Type B pancreatic cell (in vitro differentiated cells): ENCODE measurements around the gene CAMK2A. TPM values are rescaled to one million over a fixed set of nuclear protein-coding genes. Genes with fewer than 3 reads are reported as not detected.
A peak's percentile ranks its signal among the peaks of the same experiment; 100 is the strongest.

ENCODE experiments used
- DNase-seq: peaks from one replicate; pipeline ENCODE4 v3.0.0; 2021; ENCODE audit warnings: mixed read lengths; ENCODE audit not compliant: unreplicated experiment; ENCODE audit errors: extremely low spot score
- H3K27ac Mint-ChIP-seq: 2 replicates; pipeline ENCODE4 v1.8.0; 2021; ENCODE audit warnings: mild to moderate bottlenecking, mixed read lengths
- H3K27me3 Mint-ChIP-seq: 2 replicates; pipeline ENCODE4 v1.8.0; 2021; ENCODE audit warnings: mixed read lengths
- H3K36me3 Mint-ChIP-seq: 2 replicates; pipeline ENCODE4 v1.8.0; 2021; ENCODE audit warnings: mixed read lengths
- H3K4me1 Mint-ChIP-seq: one replicate; pipeline ENCODE4 v1.8.0; 2021; ENCODE audit warnings: mixed read lengths; ENCODE audit not compliant: unreplicated experiment
- H3K4me3 Mint-ChIP-seq: 2 replicates; pipeline ENCODE4 v1.8.0; 2021; ENCODE audit warnings: mild to moderate bottlenecking, mixed read lengths
- H3K9me3 Mint-ChIP-seq: 2 replicates; pipeline ENCODE4 v1.8.0; 2021; ENCODE audit warnings: mixed read lengths
- CTCF ChIP-seq: fragments of 200-600 bp; sonication (generic); conservative IDR thresholded peaks from 2 replicates; pipeline ENCODE4 v1.5.0; 2021; ENCODE audit warnings: antibody characterized with exemption, mild to moderate bottlenecking
- total RNA-seq: library from RNA; stranded (reverse); gene quantifications from 2 replicates; pipeline ENCODE4 v1.2.1, GENCODE V29; 2021; ENCODE audit warnings: low replicate concordance

The CAMK2A gene
- total RNA-seq, 1 donor from 2014 or later: 3.7 TPM

- H3K27me3 Mint-ChIP-seq: peaks cover 9% of the 10 kb centered on the region
- TF ChIP-seq CTCF: no peak
- H3K36me3 Mint-ChIP-seq: no peaks in the 10 kb centered on the region
- no peaks in the 10 kb centered on the region for H3K9me3 Mint-ChIP-seq
- no peak for DNase-seq
- no peak overlapping the region for H3K4me3 Mint-ChIP-seq
- peaks cover 26% of the 10 kb centered on the region for H3K4me1 Mint-ChIP-seq
- no peak overlapping the region for H3K27ac Mint-ChIP-seq
These were observed 5.6 kb upstream of the CAMK2A start for GRCh38 chr5:150295172-150295634.

- peaks cover 22% of the 10 kb centered on the region for H3K4me1 Mint-ChIP-seq
- no peak for TF ChIP-seq CTCF
- H3K27ac Mint-ChIP-seq: no peak overlapping the region
- H3K27me3 Mint-ChIP-seq: peaks cover 4% of the 10 kb centered on the region
- H3K4me3 Mint-ChIP-seq: no peak overlapping the region
- DNase-seq: no peak
- H3K36me3 Mint-ChIP-seq: no peaks in the 10 kb centered on the region
- H3K9me3 Mint-ChIP-seq: no peaks in the 10 kb centered on the region
These were observed 5.0 kb upstream of the CAMK2A start for GRCh38 chr5:150294551-150295071.

- H3K9me3 Mint-ChIP-seq: no peaks in the 10 kb centered on the region
- H3K27ac Mint-ChIP-seq: no peak overlapping the region
- TF ChIP-seq CTCF: no peak
- no peak overlapping the region for H3K4me3 Mint-ChIP-seq
- no peak for DNase-seq
- H3K4me1 Mint-ChIP-seq: peaks cover 17% of the 10 kb centered on the region
- peaks cover 10% of the 10 kb centered on the region for H3K27me3 Mint-ChIP-seq
- H3K36me3 Mint-ChIP-seq: no peaks in the 10 kb centered on the region
These were observed 3.7 kb upstream of the CAMK2A start for GRCh38 chr5:150293091-150293941.

- DNase-seq: no peak
- H3K4me1 Mint-ChIP-seq: peaks cover 17% of the 10 kb centered on the region
- no peaks in the 10 kb centered on the region for H3K36me3 Mint-ChIP-seq
- no peaks in the 10 kb centered on the region for H3K9me3 Mint-ChIP-seq
- H3K4me3 Mint-ChIP-seq: no peak overlapping the region
- H3K27me3 Mint-ChIP-seq: peaks cover 15% of the 10 kb centered on the region
- no peak for TF ChIP-seq CTCF
- H3K27ac Mint-ChIP-seq: no peak overlapping the region
These were observed 2.1 kb upstream of the CAMK2A start for GRCh38 chr5:150291388-150292385.

GRCh38 chr5:150288791-150289190 lies 782 bp downstream of the CAMK2A start:
- Mint-ChIP-seq H3K9me3 (no peaks in the 10 kb centered on the region), H3K27me3 (peaks cover 18% of the 10 kb centered on the region), H3K4me3 (peak overlapping the region; percentile 57), H3K4me1 (peaks cover 12% of the 10 kb centered on the region), H3K27ac (no peak overlapping the region), H3K36me3 (no peaks in the 10 kb centered on the region)
- no peak for TF ChIP-seq CTCF
- DNase-seq: no peak
